Naive thymus-derived CD4-positive, alpha-beta T cell (primary cell): Measurements from ENCODE around the gene FAM13C. TPM values are rescaled to one million over a fixed set of nuclear protein-coding genes. Genes with fewer than 3 reads are reported as not detected.

Experiments
- ATAC-seq: fragments of 150-1000 bp; cut with Tn5 transposase; 2 replicates; pipeline ENCODE4 v1.10.0; 2021; ENCODE audit warnings: mild to moderate bottlenecking, moderate library complexity
- CTCF ChIA-PET: fragments of 350-600 bp; sonication (Branson Sonifier 250); formaldehyde crosslinking; loops from one replicate; lab custom pipeline; 2021; ENCODE audit warnings: antibody characterized with exemption; lab: Charles Lee
- POLR2A ChIA-PET: fragments of 350-600 bp; sonication (Branson Sonifier 250); formaldehyde crosslinking; loops from one replicate; lab custom pipeline; 2021; ENCODE audit warnings: antibody characterized with exemption, inconsistent platforms; lab: Charles Lee
- DNase-seq, 9 donors: peaks; one replicate each; pipeline versions ENCODE4 v3.0.0 to v3.0.0-alpha.2; 2020 to 2022; ENCODE audit warnings: mixed read lengths in 1 of 9
- H3K27ac ChIP-seq: one replicate; pipeline ENCODE4 v1.7.0; 2013; ENCODE audit warnings: mild to moderate bottlenecking, low read depth, low read length, moderate library complexity
- H3K27me3 ChIP-seq, 2 donors: one replicate each; pipeline ENCODE4 v1.7.0; 2013; ENCODE audit warnings: low read length in 2 of 2, mild to moderate bottlenecking in 2 of 2, moderate library complexity in 2 of 2; ENCODE audit not compliant: control insufficient read depth in 2 of 2, insufficient read depth in 2 of 2
- H3K36me3 ChIP-seq, 3 experiments: 1 replicate in 2 of 3; 2 replicates in 1 of 3; pipeline ENCODE4 v1.7.0; 2013; ENCODE audit warnings: low read length in 3 of 3, mild to moderate bottlenecking in 3 of 3, moderate library complexity in 1 of 3; ENCODE audit not compliant: insufficient read depth in 3 of 3, control insufficient read depth in 2 of 3
- H3K4me1 ChIP-seq, 2 donors: one replicate each; pipeline ENCODE4 v1.7.0; 2013; ENCODE audit warnings: low read length in 2 of 2, mild to moderate bottlenecking in 2 of 2, moderate library complexity in 1 of 2; ENCODE audit not compliant: control insufficient read depth in 2 of 2, insufficient read depth in 2 of 2
- H3K4me3 ChIP-seq: 2 replicates; pipeline ENCODE4 v1.7.0; 2013; ENCODE audit warnings: mild to moderate bottlenecking, low read length
- H3K9me3 ChIP-seq, 3 experiments: 1 replicate in 2 of 3; 2 replicates in 1 of 3; pipeline ENCODE4 v1.7.0; 2013; ENCODE audit warnings: low read length in 3 of 3; ENCODE audit not compliant: control insufficient read depth in 2 of 3
- H3K27ac Mint-ChIP-seq, 9 donors: one replicate each; pipeline ENCODE4 v1.8.0; 2020 to 2022; ENCODE audit warnings: mixed read lengths in 9 of 9, mild to moderate bottlenecking in 8 of 9, moderate library complexity in 5 of 9, inconsistent platforms in 2 of 9
- H3K27me3 Mint-ChIP-seq, 5 donors: one replicate each; pipeline ENCODE4 v1.8.0; 2021 to 2022; ENCODE audit warnings: mixed read lengths in 5 of 5, mild to moderate bottlenecking in 1 of 5
- H3K36me3 Mint-ChIP-seq, 5 donors: one replicate each; pipeline ENCODE4 v1.8.0; 2020 to 2022; ENCODE audit warnings: mixed read lengths in 5 of 5, mild to moderate bottlenecking in 3 of 5, inconsistent platforms in 1 of 5
- H3K4me1 Mint-ChIP-seq, 7 donors: one replicate each; pipeline ENCODE4 v1.8.0; 2020 to 2022; ENCODE audit warnings: mixed read lengths in 7 of 7, mild to moderate bottlenecking in 3 of 7, inconsistent platforms in 1 of 7
- H3K4me3 Mint-ChIP-seq, 10 donors: one replicate each; pipeline ENCODE4 v1.8.0; 2020 to 2022; ENCODE audit warnings: mild to moderate bottlenecking in 10 of 10, mixed read lengths in 10 of 10, moderate library complexity in 6 of 10, inconsistent platforms in 2 of 10
- H3K9me3 Mint-ChIP-seq, 11 donors: one replicate each; pipeline ENCODE4 v1.8.0; 2020 to 2022; ENCODE audit warnings: mixed read lengths in 11 of 11, mild to moderate bottlenecking in 4 of 11, inconsistent platforms in 1 of 11, moderate library complexity in 1 of 11
- intact Hi-C, 2 donors: fragments of 100-400 bp; cut with micrococcal nuclease; formaldehyde crosslinking; loops; one replicate each; pipeline ENCODE4 v1.15.1; 2023
- polyA plus RNA-seq, 2 donors: library from polyadenylated mRNA; unstranded; fragments of 300-500 nt; fragmentation: Illumina TruSeq; gene quantifications; one replicate each; pipeline ENCODE4 v1.2.3, GENCODE V29; 2021
- total RNA-seq, 6 experiments: library from RNA in 5 of 6; stranded (reverse) in 5 of 6; gene quantifications; 1 replicate in 5 of 6; 2 replicates in 1 of 6; pipeline ENCODE4 v1.2.3 and lab custom pipeline; 2021 to 2026

FAM13C gene
- total and polyA plus RNA-seq, 7 experiments from 2014 or later = not detected

DNA sequence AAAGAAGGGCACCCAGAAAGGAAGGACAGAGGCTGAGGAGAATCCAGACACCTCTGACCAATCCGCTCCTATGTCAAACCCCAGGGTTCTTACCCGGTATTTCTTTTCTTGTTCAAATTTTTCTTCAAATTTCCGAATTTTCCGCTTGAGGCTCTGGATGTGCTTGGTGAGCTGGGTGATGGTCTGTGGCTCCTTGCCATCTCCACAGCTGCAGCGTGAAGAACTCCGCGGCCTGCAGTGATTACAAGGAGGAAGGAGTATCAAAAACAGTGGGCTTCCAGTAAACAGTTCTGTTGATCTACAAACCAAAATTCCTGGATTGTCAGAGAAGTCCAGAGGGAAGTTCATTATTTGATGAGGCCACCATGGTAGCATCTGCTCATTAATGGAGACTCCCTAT lies 93.9 kb downstream of the FAM13C start:
- intact Hi-C loops = no loop called here
- no peaks in the 10 kb centered on the region for H3K36me3 Mint-ChIP-seq
- Histone ChIP-seq H3K36me3 (no peaks in the 10 kb centered on the region), H3K27ac (no peak overlapping the region), H3K4me3 (no peak overlapping the region), H3K27me3 (no peaks in the 10 kb centered on the region), H3K9me3 (no peaks in the 10 kb centered on the region), H3K4me1 (no peaks in the 10 kb centered on the region)
- H3K4me1 Mint-ChIP-seq = no peaks in the 10 kb centered on the region
- no peak overlapping the region for H3K27ac Mint-ChIP-seq
- no peaks in the 10 kb centered on the region for H3K27me3 Mint-ChIP-seq
- CTCF ChIA-PET = no interaction called here
- no peak for ATAC-seq
- POLR2A ChIA-PET = no interaction called here
- no peak for DNase-seq
- no peak overlapping the region for H3K4me3 Mint-ChIP-seq
- peaks cover 0 to 17% (median 4%) of the 10 kb centered on the region in 11 donors for H3K9me3 Mint-ChIP-seq

GRCh38 chr10:59266321-59266720 lies 96.0 kb downstream of the FAM13C start:
- Histone ChIP-seq H3K4me1 (no peaks in the 10 kb centered on the region), H3K4me3 (no peak overlapping the region), H3K27me3 (no peaks in the 10 kb centered on the region), H3K36me3 (no peaks in the 10 kb centered on the region), H3K9me3 (no peaks in the 10 kb centered on the region), H3K27ac (no peak overlapping the region)
- peaks cover 0 to 17% (median 4%) of the 10 kb centered on the region in 11 donors for H3K9me3 Mint-ChIP-seq
- ATAC-seq (no peak), DNase-seq (no peak)
- H3K27ac Mint-ChIP-seq = no peak overlapping the region
- H3K4me3 Mint-ChIP-seq = no peak overlapping the region
- no peaks in the 10 kb centered on the region for H3K27me3 Mint-ChIP-seq
- CTCF ChIA-PET = no interaction called here
- H3K36me3 Mint-ChIP-seq = no peaks in the 10 kb centered on the region
- no peaks in the 10 kb centered on the region for H3K4me1 Mint-ChIP-seq
- POLR2A ChIA-PET = no interaction called here
- intact Hi-C loops = no loop called here

DNA sequence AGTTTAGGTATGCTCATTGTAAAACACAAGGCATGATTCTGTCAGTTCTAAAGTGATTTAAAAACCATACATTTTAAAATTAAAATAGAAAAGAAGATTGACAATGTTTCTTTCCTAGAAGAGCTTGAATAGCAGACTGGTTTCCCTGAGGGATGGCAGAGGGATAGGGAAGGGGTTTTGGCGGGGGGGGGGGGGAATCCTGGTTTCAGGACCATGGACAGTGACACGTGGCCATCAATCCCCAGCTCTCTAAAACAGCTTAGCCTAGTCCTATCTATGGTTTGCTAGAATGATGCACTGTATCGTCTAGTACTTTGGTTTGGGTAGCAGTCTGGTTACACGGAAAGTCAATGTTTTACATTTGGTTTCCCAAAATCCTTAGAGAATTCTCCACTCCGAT lies 97.2 kb downstream of the FAM13C start:
- Histone ChIP-seq H3K4me1 (no peaks in the 10 kb centered on the region), H3K36me3 (no peaks in the 10 kb centered on the region), H3K9me3 (no peaks in the 10 kb centered on the region), H3K27me3 (no peaks in the 10 kb centered on the region), H3K4me3 (no peak overlapping the region), H3K27ac (no peak overlapping the region)
- H3K36me3 Mint-ChIP-seq = no peaks in the 10 kb centered on the region
- H3K4me3 Mint-ChIP-seq = no peak overlapping the region
- POLR2A ChIA-PET = no interaction called here
- H3K9me3 Mint-ChIP-seq = peaks cover 0 to 20% (median 4%) of the 10 kb centered on the region in 11 donors
- ATAC-seq (no peak), DNase-seq (no peak)
- no peaks in the 10 kb centered on the region for H3K4me1 Mint-ChIP-seq
- CTCF ChIA-PET = no interaction called here
- intact Hi-C loops = no loop called here
- no peaks in the 10 kb centered on the region for H3K27me3 Mint-ChIP-seq
- no peak overlapping the region for H3K27ac Mint-ChIP-seq

DNA sequence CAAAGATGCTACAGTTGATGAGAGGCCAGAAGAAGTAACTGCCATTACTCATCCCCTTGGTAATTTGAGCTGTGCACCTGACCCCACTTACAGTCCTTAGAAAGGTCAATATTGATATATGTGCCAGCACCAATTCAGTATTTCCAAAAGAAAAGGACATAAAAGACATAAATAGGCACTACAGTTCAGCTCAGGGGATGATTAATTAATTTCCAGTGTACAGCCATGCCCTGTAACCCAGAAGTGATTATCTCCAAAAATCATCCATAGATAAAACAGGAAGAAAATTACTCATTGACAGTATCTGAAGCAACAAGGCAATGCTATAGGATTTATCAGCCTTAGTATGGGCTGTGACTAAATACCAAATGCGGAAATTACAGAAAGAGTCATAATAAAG lies 103.5 kb downstream of the FAM13C start:
- Histone ChIP-seq H3K27ac (no peak overlapping the region), H3K36me3 (no peaks in the 10 kb centered on the region), H3K27me3 (no peaks in the 10 kb centered on the region), H3K4me3 (no peak overlapping the region), H3K9me3 (no peaks in the 10 kb centered on the region), H3K4me1 (no peaks in the 10 kb centered on the region)
- CTCF ChIA-PET = no interaction called here
- no peak overlapping the region for H3K4me3 Mint-ChIP-seq
- no peak overlapping the region for H3K27ac Mint-ChIP-seq
- no peaks in the 10 kb centered on the region for H3K4me1 Mint-ChIP-seq
- intact Hi-C loops = no loop called here
- no peaks in the 10 kb centered on the region for H3K27me3 Mint-ChIP-seq
- no peak for DNase-seq
- H3K36me3 Mint-ChIP-seq = no peaks in the 10 kb centered on the region
- H3K9me3 Mint-ChIP-seq = peaks cover 0 to 12% (median 0%) of the 10 kb centered on the region in 11 donors
- ATAC-seq = no peak
- POLR2A ChIA-PET = no interaction called here

- ChIA-PET POLR2A (no interaction called here), CTCF (no interaction called here)
- no peak for DNase-seq
These were observed 105.1 kb downstream of the FAM13C start for GRCh38 chr10:59257224-59257623.

GRCh38 chr10:59255463-59255862 lies 106.9 kb downstream of the FAM13C start:
- Mint-ChIP-seq H3K9me3 (peaks cover 0 to 5% (median 0%) of the 10 kb centered on the region in 11 donors), H3K4me1 (no peaks in the 10 kb centered on the region), H3K27me3 (no peaks in the 10 kb centered on the region), H3K36me3 (no peaks in the 10 kb centered on the region), H3K27ac (no peak overlapping the region), H3K4me3 (no peak overlapping the region)
- Histone ChIP-seq H3K27me3 (no peaks in the 10 kb centered on the region), H3K4me1 (no peaks in the 10 kb centered on the region), H3K36me3 (no peaks in the 10 kb centered on the region), H3K27ac (no peak overlapping the region), H3K4me3 (no peak overlapping the region), H3K9me3 (no peaks in the 10 kb centered on the region)
- POLR2A ChIA-PET = no interaction called here
- no peak for ATAC-seq
- DNase-seq = no peak
- intact Hi-C loops = no loop called here
- CTCF ChIA-PET = no interaction called here

More at GRCh38 chr10:59257224-59257623, 105.1 kb downstream of the FAM13C start:
- H3K27me3 Mint-ChIP-seq = no peaks in the 10 kb centered on the region
- no peaks in the 10 kb centered on the region for H3K4me1 Mint-ChIP-seq
- no peak overlapping the region for H3K4me3 Mint-ChIP-seq
- Histone ChIP-seq H3K36me3 (no peaks in the 10 kb centered on the region), H3K4me1 (no peaks in the 10 kb centered on the region), H3K9me3 (no peaks in the 10 kb centered on the region), H3K27me3 (no peaks in the 10 kb centered on the region), H3K27ac (no peak overlapping the region), H3K4me3 (no peak overlapping the region)
- H3K36me3 Mint-ChIP-seq = no peaks in the 10 kb centered on the region
- H3K9me3 Mint-ChIP-seq = peaks cover 0 to 12% (median 0%) of the 10 kb centered on the region in 11 donors
- intact Hi-C loops = no loop called here
- no peak for ATAC-seq
- no peak overlapping the region for H3K27ac Mint-ChIP-seq

- Mint-ChIP-seq H3K27ac (no peak overlapping the region), H3K27me3 (no peaks in the 10 kb centered on the region)
These were observed 109.9 kb downstream of the FAM13C start for GRCh38 chr10:59252491-59252890.

More at GRCh38 chr10:59252491-59252890, 109.9 kb downstream of the FAM13C start:
- Mint-ChIP-seq H3K9me3 (peaks cover 0 to 5% (median 0%) of the 10 kb centered on the region in 11 donors), H3K4me1 (no peaks in the 10 kb centered on the region), H3K4me3 (no peak overlapping the region), H3K36me3 (no peaks in the 10 kb centered on the region)
- Histone ChIP-seq H3K36me3 (no peaks in the 10 kb centered on the region), H3K27ac (no peak overlapping the region), H3K9me3 (no peaks in the 10 kb centered on the region), H3K4me1 (no peaks in the 10 kb centered on the region), H3K27me3 (no peaks in the 10 kb centered on the region), H3K4me3 (no peak overlapping the region)
- CTCF ChIA-PET = no interaction called here
- no peak for ATAC-seq
- DNase-seq = no peak
- POLR2A ChIA-PET = no interaction called here
- intact Hi-C loops = no loop called here
